CD4-positive, alpha-beta T cell (primary cell): Measurements from ENCODE around the gene KCNMB1. TPM values are rescaled to one million over a fixed set of nuclear protein-coding genes. Genes with fewer than 3 reads are reported as not detected.

ENCODE experiments used
- ATAC-seq: fragments of 200-7000 bp; cut with Tn5 transposase; one replicate; pipeline ENCODE4 v1.10.0; 2022; ENCODE audit warnings: mild to moderate bottlenecking; ENCODE audit not compliant: poor library complexity
- CTCF ChIA-PET: fragments of 350-600 bp; sonication (Branson Sonifier 250); formaldehyde crosslinking; loops from one replicate; lab custom pipeline; 2021; ENCODE audit warnings: antibody characterized with exemption, inconsistent platforms; lab: Charles Lee
- POLR2A ChIA-PET: fragments of 350-600 bp; sonication (Branson Sonifier 250); formaldehyde crosslinking; loops from one replicate; lab custom pipeline; 2021; ENCODE audit warnings: antibody characterized with exemption, inconsistent platforms; lab: Charles Lee
- DNase-seq, 14 experiments: peaks; one replicate each; pipeline ENCODE4 v3.0.0-alpha.2; 2013 to 2020; ENCODE audit warnings: mixed read lengths in 2 of 14
- H3K27ac ChIP-seq, 2 donors: one replicate each; pipeline versions ENCODE4 v1.5.1 to v1.7.0; 2013; ENCODE audit warnings: low read length in 2 of 2, low read depth in 1 of 2, mild to moderate bottlenecking in 1 of 2
- H3K27me3 ChIP-seq, 2 experiments: 1 replicate in 1 of 2; 2 replicates in 1 of 2; pipeline versions ENCODE4 v1.6.1 to v1.7.0; 2013; ENCODE audit warnings: low read length in 2 of 2, control low read depth in 1 of 2, mild to moderate bottlenecking in 1 of 2, moderate library complexity in 1 of 2; ENCODE audit not compliant: insufficient read depth in 2 of 2, control insufficient read depth in 1 of 2
- H3K36me3 ChIP-seq: one replicate; pipeline ENCODE4 v1.6.1; 2013; ENCODE audit warnings: low read length, control low read depth; ENCODE audit not compliant: insufficient read depth
- H3K4me1 ChIP-seq: one replicate; pipeline ENCODE4 v1.6.1; 2013; ENCODE audit warnings: low read length, control low read depth; ENCODE audit not compliant: insufficient read depth
- H3K4me3 ChIP-seq: one replicate; pipeline ENCODE4 v1.5.1; 2013; ENCODE audit warnings: mild to moderate bottlenecking, low read length, moderate library complexity
- H3K9me3 ChIP-seq, 2 experiments: 1 replicate in 1 of 2; 2 replicates in 1 of 2; pipeline versions ENCODE4 v1.6.1 to v1.7.0; 2013; ENCODE audit warnings: low read length in 2 of 2, mild to moderate bottlenecking in 2 of 2, control low read depth in 1 of 2, moderate library complexity in 1 of 2; ENCODE audit not compliant: control insufficient read depth in 1 of 2, insufficient read depth in 1 of 2
- H3K27ac Mint-ChIP-seq: one replicate; pipeline ENCODE4 v1.8.0; 2020; ENCODE audit warnings: mixed read lengths
- H3K27me3 Mint-ChIP-seq: one replicate; pipeline ENCODE4 v1.8.0; 2021; ENCODE audit warnings: mixed read lengths
- H3K36me3 Mint-ChIP-seq: one replicate; pipeline ENCODE4 v1.8.0; 2021; ENCODE audit warnings: low read depth, mixed read lengths
- H3K4me1 Mint-ChIP-seq: one replicate; pipeline ENCODE4 v1.8.0; 2021; ENCODE audit warnings: low read depth, mixed read lengths
- H3K4me3 Mint-ChIP-seq: one replicate; pipeline ENCODE4 v1.8.0; 2020; ENCODE audit warnings: mild to moderate bottlenecking, mixed read lengths
- H3K9me3 Mint-ChIP-seq: one replicate; pipeline ENCODE4 v1.8.0; 2020; ENCODE audit warnings: mixed read lengths
- intact Hi-C, 2 experiments: fragments of 100-400 bp; cut with DNase I in 1 of 2; cut with micrococcal nuclease in 1 of 2; formaldehyde crosslinking; loops; one replicate each; pipeline versions ENCODE4 v1.15.1 to v1.9.0; 2023 to 2025; cut with DNase I, micrococcal nuclease
- total RNA-seq, 174 experiments: library from RNA in 2 of 174; stranded (reverse) in 2 of 174; gene quantifications; one replicate each; pipeline ENCODE4 v1.2.3 and lab custom pipeline; 2021 to 2026
- TF ChIP-seq, protein P1 (sequence below): fragments of 200-600 bp; IDR thresholded peaks from one replicate; pipeline ENCODE4 v1.8.0; 2022; ENCODE audit warnings: antibody characterized with exemption, mild to moderate bottlenecking

Gene KCNMB1
- total RNA-seq, 2 experiments from 2014 or later = 0.06 to 0.11 TPM

DNA sequence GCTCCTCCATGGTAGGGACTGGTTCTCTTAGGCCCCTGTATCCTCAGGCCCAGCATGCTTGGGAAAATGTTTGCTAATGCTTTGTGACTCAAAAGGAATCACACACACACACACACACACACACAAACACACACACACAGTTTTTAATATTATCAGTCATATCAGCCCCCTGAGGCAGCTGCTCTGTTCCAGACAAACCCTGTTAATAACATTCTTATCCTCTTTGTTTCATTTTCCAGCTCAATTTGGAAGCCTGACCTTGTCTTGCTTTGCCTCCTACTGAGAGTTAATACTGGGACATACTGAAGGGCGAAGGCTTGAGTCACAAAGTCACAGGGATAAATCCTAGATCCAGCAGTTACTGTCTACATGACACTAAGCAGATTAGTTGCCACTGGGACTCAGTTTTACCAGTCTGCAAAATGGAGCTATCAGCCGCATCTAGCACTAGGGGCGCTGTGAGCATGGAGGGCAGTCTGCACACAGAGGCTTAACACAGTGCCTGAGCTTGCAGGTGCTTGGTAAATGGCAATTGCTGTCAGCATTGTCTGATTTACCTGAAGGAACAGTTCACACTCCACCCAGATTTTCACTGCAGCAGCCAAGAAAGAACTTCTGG, 37.1 kb upstream of the KCNMB1 start:
- H3K4me1 ChIP-seq = no peaks in the 10 kb centered on the region
- Mint-ChIP-seq H3K9me3 (no peaks in the 10 kb centered on the region), H3K36me3 (no peaks in the 10 kb centered on the region), H3K4me1 (no peaks in the 10 kb centered on the region), H3K27me3 (peaks cover 4% of the 10 kb centered on the region), H3K27ac (no peak overlapping the region), H3K4me3 (no peak overlapping the region)
- DNase-seq (no peak), ATAC-seq (no peak)
- no peaks in the 10 kb centered on the region for H3K27me3 ChIP-seq
- intact Hi-C loops = no loop called here
- H3K27ac ChIP-seq = no peak overlapping the region
- H3K36me3 ChIP-seq = no peaks in the 10 kb centered on the region
- ChIA-PET CTCF (interaction anchor here (1.3 kb wide), 1 partner anchor 9 kb away, joined by 5 read pairs; no protein-coding TSS in a partner anchor), POLR2A (no interaction called here)
- no peak overlapping the region for H3K4me3 ChIP-seq
- no peaks in the 10 kb centered on the region for H3K9me3 ChIP-seq
- TF ChIP-seq, protein P1, sequence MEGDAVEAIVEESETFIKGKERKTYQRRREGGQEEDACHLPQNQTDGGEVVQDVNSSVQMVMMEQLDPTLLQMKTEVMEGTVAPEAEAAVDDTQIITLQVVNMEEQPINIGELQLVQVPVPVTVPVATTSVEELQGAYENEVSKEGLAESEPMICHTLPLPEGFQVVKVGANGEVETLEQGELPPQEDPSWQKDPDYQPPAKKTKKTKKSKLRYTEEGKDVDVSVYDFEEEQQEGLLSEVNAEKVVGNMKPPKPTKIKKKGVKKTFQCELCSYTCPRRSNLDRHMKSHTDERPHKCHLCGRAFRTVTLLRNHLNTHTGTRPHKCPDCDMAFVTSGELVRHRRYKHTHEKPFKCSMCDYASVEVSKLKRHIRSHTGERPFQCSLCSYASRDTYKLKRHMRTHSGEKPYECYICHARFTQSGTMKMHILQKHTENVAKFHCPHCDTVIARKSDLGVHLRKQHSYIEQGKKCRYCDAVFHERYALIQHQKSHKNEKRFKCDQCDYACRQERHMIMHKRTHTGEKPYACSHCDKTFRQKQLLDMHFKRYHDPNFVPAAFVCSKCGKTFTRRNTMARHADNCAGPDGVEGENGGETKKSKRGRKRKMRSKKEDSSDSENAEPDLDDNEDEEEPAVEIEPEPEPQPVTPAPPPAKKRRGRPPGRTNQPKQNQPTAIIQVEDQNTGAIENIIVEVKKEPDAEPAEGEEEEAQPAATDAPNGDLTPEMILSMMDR = no peak

DNA sequence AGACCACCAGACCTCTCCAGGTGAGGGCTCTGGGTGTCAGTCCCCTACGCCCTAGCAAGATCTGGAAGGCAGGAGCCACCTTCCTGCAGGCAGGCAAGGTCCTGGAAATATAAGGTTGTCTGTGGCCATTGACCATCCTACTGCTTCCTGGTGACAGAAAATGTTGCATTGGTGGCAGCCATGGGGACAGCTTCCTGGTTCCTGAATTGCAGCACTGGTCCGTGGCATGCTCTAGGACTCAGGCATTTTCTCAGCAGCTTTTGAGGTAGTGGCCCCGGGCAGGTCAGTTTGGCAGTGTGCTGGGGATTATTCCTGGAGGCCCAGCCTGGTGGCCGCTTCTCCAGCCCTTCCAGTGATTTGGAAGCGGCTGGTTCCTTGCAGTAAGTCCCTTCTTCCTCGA, 36.6 kb upstream of the KCNMB1 start:
- Histone ChIP-seq H3K4me1 (peaks cover 4% of the 10 kb centered on the region), H3K36me3 (no peaks in the 10 kb centered on the region), H3K27me3 (no peaks in the 10 kb centered on the region), H3K27ac (no peak overlapping the region), H3K9me3 (no peaks in the 10 kb centered on the region), H3K4me3 (no peak overlapping the region)
- Mint-ChIP-seq H3K4me3 (no peak overlapping the region), H3K4me1 (peaks cover 2% of the 10 kb centered on the region), H3K36me3 (no peaks in the 10 kb centered on the region), H3K27ac (no peak overlapping the region), H3K27me3 (peaks cover 4% of the 10 kb centered on the region), H3K9me3 (no peaks in the 10 kb centered on the region)
- POLR2A ChIA-PET = no interaction called here
- DNase-seq (no peak), ATAC-seq (no peak)
- intact Hi-C loops = no loop called here
- TF ChIP-seq, protein P1 = no peak
- CTCF ChIA-PET = interaction anchor here (1.3 kb wide), 1 partner anchor 9 kb away, joined by 5 read pairs; no protein-coding TSS in a partner anchor

DNA sequence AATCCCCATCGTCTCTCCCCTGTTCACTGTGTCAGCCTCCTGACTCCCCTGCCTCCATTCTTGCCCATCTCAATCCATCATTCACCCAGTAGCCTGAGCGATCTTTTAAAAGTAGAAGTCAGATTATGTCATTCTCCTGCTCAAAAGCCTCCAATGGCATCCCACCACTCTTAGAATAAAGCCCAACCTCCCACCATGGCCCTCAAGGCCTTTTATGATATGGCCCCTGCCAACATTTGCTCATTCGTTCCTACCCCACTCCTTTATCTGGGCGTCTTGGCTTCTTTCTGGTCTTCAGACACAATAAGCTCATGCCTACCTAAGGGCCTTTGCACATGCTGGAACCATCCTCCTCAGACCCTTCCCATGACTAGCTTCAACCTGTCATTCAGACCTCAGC, 35.5 kb upstream of the KCNMB1 start:
- ChIA-PET CTCF (no interaction called here), POLR2A (no interaction called here)
- DNase-seq (no peak), ATAC-seq (no peak)
- no peaks in the 10 kb centered on the region for H3K36me3 ChIP-seq
- H3K4me1 ChIP-seq = peaks cover 5% of the 10 kb centered on the region
- Mint-ChIP-seq H3K27ac (no peak overlapping the region), H3K9me3 (no peaks in the 10 kb centered on the region), H3K4me3 (no peak overlapping the region), H3K27me3 (peaks cover under 1% of the 10 kb centered on the region), H3K36me3 (no peaks in the 10 kb centered on the region), H3K4me1 (peaks cover 4% of the 10 kb centered on the region)
- H3K27ac ChIP-seq = no peak overlapping the region
- H3K9me3 ChIP-seq = no peaks in the 10 kb centered on the region
- H3K4me3 ChIP-seq = no peak overlapping the region
- no peaks in the 10 kb centered on the region for H3K27me3 ChIP-seq
- intact Hi-C loops = no loop called here
- TF ChIP-seq, protein P1 = no peak
